Naive thymus-derived CD4-positive, alpha-beta T cell (primary cell): ENCODE results near the gene NEURL4. TPM values are rescaled to one million over a fixed set of nuclear protein-coding genes. Genes with fewer than 3 reads are reported as not detected.

Source experiments
- ATAC-seq: fragments of 150-1000 bp; cut with Tn5 transposase; 2 replicates; pipeline ENCODE4 v1.10.0; 2021; ENCODE audit warnings: mild to moderate bottlenecking, moderate library complexity
- CTCF ChIA-PET: fragments of 350-600 bp; sonication (Branson Sonifier 250); formaldehyde crosslinking; loops from one replicate; lab custom pipeline; 2021; ENCODE audit warnings: antibody characterized with exemption; lab: Charles Lee
- POLR2A ChIA-PET: fragments of 350-600 bp; sonication (Branson Sonifier 250); formaldehyde crosslinking; loops from one replicate; lab custom pipeline; 2021; ENCODE audit warnings: antibody characterized with exemption, inconsistent platforms; lab: Charles Lee
- DNase-seq, 9 donors: peaks; one replicate each; pipeline versions ENCODE4 v3.0.0 to v3.0.0-alpha.2; 2020 to 2022; ENCODE audit warnings: mixed read lengths in 1 of 9
- H3K27ac ChIP-seq: one replicate; pipeline ENCODE4 v1.7.0; 2013; ENCODE audit warnings: mild to moderate bottlenecking, low read depth, low read length, moderate library complexity
- H3K27me3 ChIP-seq, 2 donors: one replicate each; pipeline ENCODE4 v1.7.0; 2013; ENCODE audit warnings: low read length in 2 of 2, mild to moderate bottlenecking in 2 of 2, moderate library complexity in 2 of 2; ENCODE audit not compliant: control insufficient read depth in 2 of 2, insufficient read depth in 2 of 2
- H3K36me3 ChIP-seq, 3 experiments: 1 replicate in 2 of 3; 2 replicates in 1 of 3; pipeline ENCODE4 v1.7.0; 2013; ENCODE audit warnings: low read length in 3 of 3, mild to moderate bottlenecking in 3 of 3, moderate library complexity in 1 of 3; ENCODE audit not compliant: insufficient read depth in 3 of 3, control insufficient read depth in 2 of 3
- H3K4me1 ChIP-seq, 2 donors: one replicate each; pipeline ENCODE4 v1.7.0; 2013; ENCODE audit warnings: low read length in 2 of 2, mild to moderate bottlenecking in 2 of 2, moderate library complexity in 1 of 2; ENCODE audit not compliant: control insufficient read depth in 2 of 2, insufficient read depth in 2 of 2
- H3K4me3 ChIP-seq: 2 replicates; pipeline ENCODE4 v1.7.0; 2013; ENCODE audit warnings: mild to moderate bottlenecking, low read length
- H3K9me3 ChIP-seq, 3 experiments: 1 replicate in 2 of 3; 2 replicates in 1 of 3; pipeline ENCODE4 v1.7.0; 2013; ENCODE audit warnings: low read length in 3 of 3; ENCODE audit not compliant: control insufficient read depth in 2 of 3
- H3K27ac Mint-ChIP-seq, 9 donors: one replicate each; pipeline ENCODE4 v1.8.0; 2020 to 2022; ENCODE audit warnings: mixed read lengths in 9 of 9, mild to moderate bottlenecking in 8 of 9, moderate library complexity in 5 of 9, inconsistent platforms in 2 of 9
- H3K27me3 Mint-ChIP-seq, 5 donors: one replicate each; pipeline ENCODE4 v1.8.0; 2021 to 2022; ENCODE audit warnings: mixed read lengths in 5 of 5, mild to moderate bottlenecking in 1 of 5
- H3K36me3 Mint-ChIP-seq, 5 donors: one replicate each; pipeline ENCODE4 v1.8.0; 2020 to 2022; ENCODE audit warnings: mixed read lengths in 5 of 5, mild to moderate bottlenecking in 3 of 5, inconsistent platforms in 1 of 5
- H3K4me1 Mint-ChIP-seq, 7 donors: one replicate each; pipeline ENCODE4 v1.8.0; 2020 to 2022; ENCODE audit warnings: mixed read lengths in 7 of 7, mild to moderate bottlenecking in 3 of 7, inconsistent platforms in 1 of 7
- H3K4me3 Mint-ChIP-seq, 10 donors: one replicate each; pipeline ENCODE4 v1.8.0; 2020 to 2022; ENCODE audit warnings: mild to moderate bottlenecking in 10 of 10, mixed read lengths in 10 of 10, moderate library complexity in 6 of 10, inconsistent platforms in 2 of 10
- H3K9me3 Mint-ChIP-seq, 11 donors: one replicate each; pipeline ENCODE4 v1.8.0; 2020 to 2022; ENCODE audit warnings: mixed read lengths in 11 of 11, mild to moderate bottlenecking in 4 of 11, inconsistent platforms in 1 of 11, moderate library complexity in 1 of 11
- intact Hi-C, 2 donors: fragments of 100-400 bp; cut with micrococcal nuclease; formaldehyde crosslinking; loops; one replicate each; pipeline ENCODE4 v1.15.1; 2023
- polyA plus RNA-seq, 2 donors: library from polyadenylated mRNA; unstranded; fragments of 300-500 nt; fragmentation: Illumina TruSeq; gene quantifications; one replicate each; pipeline ENCODE4 v1.2.3, GENCODE V29; 2021
- total RNA-seq, 6 experiments: library from RNA in 5 of 6; stranded (reverse) in 5 of 6; gene quantifications; 1 replicate in 5 of 6; 2 replicates in 1 of 6; pipeline ENCODE4 v1.2.3 and lab custom pipeline; 2021 to 2026

The NEURL4 gene
- total and polyA plus RNA-seq, 7 experiments from 2014 or later: 1.1 to 92.6 (median 50.0) TPM

DNA sequence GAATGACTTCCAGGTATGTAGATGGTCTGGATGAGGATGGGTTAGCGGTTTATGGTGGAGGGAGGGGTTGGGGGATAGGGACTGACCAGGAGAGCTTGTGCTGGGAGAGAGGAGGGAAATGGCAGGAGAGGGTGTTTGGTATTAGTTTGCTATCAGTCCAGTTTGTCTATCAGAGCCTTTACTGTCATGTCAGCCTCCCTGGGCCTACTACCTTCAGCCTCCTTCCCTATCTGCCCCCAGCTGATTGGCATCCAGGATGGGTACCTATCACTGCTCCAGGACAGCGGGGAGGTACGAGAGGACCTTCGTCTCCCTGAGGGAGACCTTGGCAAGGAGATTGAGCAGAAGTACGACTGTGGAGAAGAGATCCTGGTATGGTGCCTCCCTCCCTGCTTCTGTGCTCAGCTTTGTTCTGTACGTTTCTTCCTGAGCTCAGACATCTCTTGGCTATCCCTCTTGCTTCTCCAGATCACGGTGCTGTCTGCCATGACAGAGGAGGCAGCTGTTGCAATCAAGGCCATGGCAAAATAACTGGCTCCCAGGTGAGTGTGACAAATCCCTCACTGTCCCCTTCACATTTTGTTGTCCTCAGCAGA, 17.9 kb downstream of the NEURL4 start:
- DNase-seq: no peak
- Mint-ChIP-seq H3K4me3 (peak overlapping the region in 9 of 10 donors; percentile 52 to 99 (median 94)), H3K4me1 (peaks cover 46 to 74% (median 67%) of the 10 kb centered on the region in 7 donors), H3K36me3 (peaks cover 14 to 50% (median 43%) of the 10 kb centered on the region in 5 donors), H3K9me3 (peaks cover 0 to 7% (median 0%) of the 10 kb centered on the region in 11 donors), H3K27me3 (peaks cover 0 to 8% (median 0%) of the 10 kb centered on the region in 5 donors), H3K27ac (peak overlapping the region; percentile 84 to 99 (median 94))
- Histone ChIP-seq H3K4me3 (no peak overlapping the region), H3K36me3 (peaks cover 37 to 56% (median 45%) of the 10 kb centered on the region in 3 experiments), H3K27ac (peak overlapping the region; percentile 100), H3K27me3 (no peaks in the 10 kb centered on the region), H3K9me3 (no peaks in the 10 kb centered on the region), H3K4me1 (peaks cover 39 to 44% of the 10 kb centered on the region in 2 donors)
- CTCF ChIA-PET: interaction anchor here (1.8 kb wide), 1 partner anchor 18 kb away, joined by 7 read pairs; the partner anchor contains the start of gene NEURL4
- POLR2A ChIA-PET: interaction anchor here (0.8 to 11.5 kb wide), 5 partner anchors 19 to 83 kb away, joined by 3 to 336 read pairs (median 3); partner anchors contain the start of genes ACAP1, NEURL4 and PLSCR3
- intact Hi-C loops: no loop called here
- ATAC-seq: no peak

DNA sequence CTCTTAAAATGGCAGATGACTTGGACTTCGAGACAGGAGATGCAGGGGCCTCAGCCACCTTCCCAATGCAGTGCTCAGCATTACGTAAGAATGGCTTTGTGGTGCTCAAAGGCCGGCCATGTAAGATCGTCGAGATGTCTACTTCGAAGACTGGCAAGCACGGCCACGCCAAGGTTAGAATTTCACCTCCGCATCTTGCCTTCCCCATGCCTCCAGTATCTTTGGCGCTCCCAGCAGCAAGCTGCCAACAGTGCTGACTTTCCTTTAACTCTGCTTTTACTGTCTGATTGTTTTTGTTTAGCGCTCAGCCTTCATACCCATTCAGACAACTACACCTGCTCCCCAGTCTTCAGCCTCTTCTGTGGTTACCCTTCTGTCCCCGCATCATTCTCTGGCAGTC, 19.5 kb downstream of the NEURL4 start:
- no peak for ATAC-seq
- H3K4me3 ChIP-seq: peak overlapping the region; percentile 78
- Mint-ChIP-seq H3K4me1 (peaks cover 46 to 67% (median 59%) of the 10 kb centered on the region in 7 donors), H3K4me3 (peak overlapping the region; percentile 90 to 99 (median 95)), H3K36me3 (peaks cover 14 to 50% (median 43%) of the 10 kb centered on the region in 5 donors), H3K9me3 (peaks cover 0 to 6% (median 0%) of the 10 kb centered on the region in 11 donors), H3K27me3 (peaks cover 0 to 8% (median 0%) of the 10 kb centered on the region in 5 donors), H3K27ac (peak overlapping the region; percentile 93 to 99 (median 98))
- no peak for DNase-seq
- CTCF ChIA-PET: interaction anchor here (0.6 to 1.2 kb wide), 7 partner anchors 8 to 100 kb away, joined by 3 read pairs; no protein-coding TSS in a partner anchor
- peaks cover 32 to 39% of the 10 kb centered on the region in 2 donors for H3K4me1 ChIP-seq
- no peaks in the 10 kb centered on the region for H3K9me3 ChIP-seq
- H3K27ac ChIP-seq: peak overlapping the region; percentile 100
- H3K36me3 ChIP-seq: peaks cover 37 to 56% (median 45%) of the 10 kb centered on the region in 3 experiments
- no peaks in the 10 kb centered on the region for H3K27me3 ChIP-seq
- intact Hi-C loops: loop anchor here (1.0 to 5.0 kb wide), 7 partner anchors 27 to 1073 kb away; partner anchors contain the start of genes ACAP1 (in 2 of the 2), SLC16A13 (in 2 of the 2), RPL26 (in 1 of the 2) and TMEM256 (in 1 of the 2)
- POLR2A ChIA-PET: interaction anchor here (0.7 to 11.5 kb wide), 12 partner anchors 16 to 274 kb away, joined by 3 to 336 read pairs (median 4); partner anchors contain the start of genes ACAP1, GABARAP, NEURL4 and PHF23

DNA sequence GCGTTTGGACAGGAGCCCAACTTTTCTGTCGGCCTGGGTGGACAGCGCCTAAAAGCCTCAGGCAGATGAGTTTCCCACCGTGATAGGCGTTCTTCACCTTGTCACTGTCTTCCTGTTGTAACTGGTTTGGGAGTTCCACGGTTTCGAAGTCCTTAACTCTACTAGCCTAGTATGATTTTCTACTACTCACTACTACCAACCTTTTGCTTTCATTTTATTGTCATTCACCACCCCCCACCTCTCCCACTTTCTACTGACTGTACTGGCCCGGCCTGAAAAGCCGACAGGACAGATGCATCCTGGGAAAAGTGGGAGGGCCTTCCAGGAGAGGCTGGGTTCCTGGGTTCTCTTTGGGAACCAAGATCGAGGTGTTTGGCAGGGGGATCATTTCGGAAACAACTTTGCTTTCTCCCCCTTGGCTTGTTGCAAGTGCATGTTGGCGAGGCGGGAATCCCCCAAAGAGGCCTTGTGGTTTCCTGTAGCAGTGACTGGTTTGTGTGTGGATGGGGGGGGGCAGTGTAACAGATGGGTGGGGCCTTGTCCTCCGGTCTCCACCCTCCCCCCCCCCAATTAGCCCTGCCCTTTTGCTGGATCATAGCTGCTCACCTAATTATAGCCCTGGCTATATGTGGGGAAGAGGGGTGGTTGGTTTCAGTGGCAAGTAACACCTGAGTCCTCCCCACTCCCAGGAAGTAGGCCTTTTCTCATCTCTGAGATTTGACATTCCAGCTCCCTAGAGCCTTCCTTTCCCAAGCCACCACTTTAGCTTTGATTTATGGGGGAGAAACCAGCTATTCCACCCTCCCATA, 20.3 kb downstream of the NEURL4 start:
- Histone ChIP-seq H3K4me1 (peaks cover 25 to 31% of the 10 kb centered on the region in 2 donors), H3K27me3 (no peaks in the 10 kb centered on the region), H3K4me3 (peak overlapping the region; percentile 78), H3K9me3 (no peaks in the 10 kb centered on the region), H3K27ac (peak overlapping the region; percentile 100), H3K36me3 (peaks cover 34 to 53% (median 41%) of the 10 kb centered on the region in 3 experiments)
- intact Hi-C loops: loop anchor here (1.0 to 5.0 kb wide), 7 partner anchors 27 to 1073 kb away; partner anchors contain the start of genes ACAP1 (in 2 of the 2), SLC16A13 (in 2 of the 2), RPL26 (in 1 of the 2) and TMEM256 (in 1 of the 2)
- Mint-ChIP-seq H3K27ac (peak overlapping the region; percentile 93 to 99 (median 98)), H3K9me3 (peaks cover 0 to 6% (median 0%) of the 10 kb centered on the region in 11 donors), H3K4me3 (peak overlapping the region; percentile 90 to 99 (median 95)), H3K4me1 (peaks cover 39 to 59% (median 51%) of the 10 kb centered on the region in 7 donors), H3K27me3 (peaks cover 0 to 8% (median 0%) of the 10 kb centered on the region in 5 donors), H3K36me3 (peaks cover 14 to 48% (median 43%) of the 10 kb centered on the region in 5 donors)
- POLR2A ChIA-PET: interaction anchor here (0.6 to 11.5 kb wide), 20 partner anchors 16 to 914 kb away, joined by 3 to 336 read pairs (median 4); partner anchors contain the start of genes ACAP1, GABARAP, NEURL4 and PHF23
- CTCF ChIA-PET: interaction anchor here (0.9 to 1.2 kb wide), 3 partner anchors 12 to 101 kb away, joined by 3 read pairs; no protein-coding TSS in a partner anchor
- peak; percentile 56 to 96 (median 88) for DNase-seq
- peak; percentile 49 for ATAC-seq

DNA sequence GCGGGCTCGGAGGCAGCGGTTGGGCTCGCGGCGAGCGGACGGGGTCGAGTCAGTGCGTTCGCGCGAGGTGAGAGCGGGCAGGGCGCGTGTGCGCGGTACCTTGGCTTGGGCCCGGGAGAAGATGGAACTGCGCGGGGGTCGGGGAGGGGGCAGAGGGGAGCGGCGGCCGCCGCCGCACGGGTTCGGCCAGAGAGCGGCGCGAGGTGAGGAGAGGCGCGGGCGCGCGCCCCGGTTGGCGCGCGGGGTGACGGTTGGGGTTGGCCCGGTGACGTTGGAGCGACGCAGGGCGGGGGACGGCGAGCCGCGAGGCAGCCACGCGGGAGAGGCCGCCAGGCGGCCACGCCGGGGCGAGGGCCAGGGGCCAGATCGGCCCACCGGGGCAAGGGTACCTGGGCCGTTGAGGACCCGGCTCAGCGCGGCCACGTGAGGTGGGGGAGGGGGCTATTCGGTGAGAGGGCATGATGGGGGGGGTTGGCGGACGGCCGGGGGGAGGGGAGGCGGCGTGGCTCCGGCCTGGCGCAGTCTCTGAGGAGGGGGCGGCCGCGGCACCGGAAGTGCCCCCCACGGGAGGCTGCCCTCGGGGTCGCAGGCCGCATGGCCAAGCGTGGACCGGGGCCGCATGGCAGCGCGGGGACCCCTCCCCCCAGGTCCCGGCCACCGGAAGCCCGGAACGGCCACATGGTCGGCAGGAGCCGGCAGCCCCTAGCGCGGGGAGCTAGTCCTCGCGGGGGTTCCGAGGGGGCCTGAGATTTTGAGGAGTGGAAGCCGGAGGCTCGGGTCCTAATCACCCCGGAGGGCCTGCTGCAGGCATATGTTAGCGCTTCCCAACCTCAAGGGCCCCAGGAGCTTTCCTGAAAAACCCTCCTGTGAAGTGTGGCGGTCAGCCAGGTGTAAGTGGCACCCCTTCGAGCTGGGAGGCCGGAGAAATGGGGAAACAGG, 21.2 kb downstream of the NEURL4 start:
- Histone ChIP-seq H3K4me3 (peak overlapping the region; percentile 78), H3K36me3 (peaks cover 25 to 44% (median 32%) of the 10 kb centered on the region in 3 experiments), H3K4me1 (peaks cover 20 to 22% of the 10 kb centered on the region in 2 donors), H3K27ac (peak overlapping the region; percentile 100), H3K9me3 (no peaks in the 10 kb centered on the region), H3K27me3 (no peaks in the 10 kb centered on the region)
- Mint-ChIP-seq H3K9me3 (peaks cover 0 to 6% (median 0%) of the 10 kb centered on the region in 11 donors), H3K4me3 (peak overlapping the region; percentile 90 to 99 (median 95)), H3K27me3 (peaks cover 0 to 8% (median 0%) of the 10 kb centered on the region in 5 donors), H3K4me1 (peaks cover 35 to 50% (median 43%) of the 10 kb centered on the region in 7 donors), H3K27ac (peak overlapping the region; percentile 98 to 100 (median 99)), H3K36me3 (peaks cover 14 to 42% (median 37%) of the 10 kb centered on the region in 5 donors)
- DNase-seq (peak in 8 of 9 donors; percentile 56 to 75 (median 62)), ATAC-seq (peak; percentile 12)
- POLR2A ChIA-PET: interaction anchor here (0.8 to 11.5 kb wide), 11 partner anchors 22 to 915 kb away, joined by 3 to 336 read pairs (median 4); partner anchors contain the start of genes ACAP1, GABARAP, NEURL4 and PHF23
- CTCF ChIA-PET: interaction anchor here (0.6 kb wide), 1 partner anchor 634 kb away, joined by 4 read pairs; no protein-coding TSS in a partner anchor
- intact Hi-C loops: loop anchor here (1.0 to 5.0 kb wide), 23 partner anchors 7 to 1074 kb away; partner anchors contain the start of genes ELP5 (in 2 of the 2), GPS2 (in 2 of the 2), NEURL4 (in 2 of the 2) and PHF23 (in 2 of the 2)
